Measurements from ENCODE around the gene ADTRP.

DNA sequence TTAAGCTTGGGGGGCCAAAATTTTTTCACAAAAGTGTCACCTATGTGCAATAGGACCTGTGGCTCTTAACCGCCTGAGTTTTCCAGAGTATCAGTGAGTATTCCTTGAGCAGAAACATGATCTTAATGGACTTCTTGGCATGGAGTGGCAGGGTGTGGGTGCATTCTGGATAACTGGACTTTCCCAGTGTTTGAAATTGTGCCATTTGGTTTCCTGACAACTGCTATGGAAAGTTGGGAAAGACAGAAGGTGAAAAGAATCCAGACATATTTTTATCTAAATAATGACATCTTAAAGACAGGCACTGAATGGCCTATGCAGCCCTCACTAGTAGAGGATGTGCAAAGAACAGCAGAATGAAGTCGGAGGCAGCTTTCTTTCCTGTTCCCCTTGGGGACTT, 34.3 kb upstream of the ADTRP start:
- TF ChIP-seq CTCF (IDR thresholded peaks at IDR 0.05; ENCODE audit: insufficient read depth, low read length, poor library complexity, severe bottlenecking) (no peak), EZH2phosphoT487 (conservative IDR thresholded peaks at IDR 0.05; ENCODE audit: low read length) (no peak)
